GM13977 (cell line): Measurements from ENCODE around the gene OR10R2.

Experiments used
- DNase-seq: peaks from one replicate; pipeline ENCODE4 v3.0.0; 2012; ENCODE audit warnings: low spot score
- in situ Hi-C: fragments of 300-500 bp; cut with MboI; formaldehyde crosslinking; loops from one replicate; pipeline ENCODE4 v1.12.0; 2022; ENCODE audit warnings: low sequenced_read_pairs, low pct_unique_long_range_greater_than_20kb, mixed read lengths, inconsistent platforms; ENCODE audit not compliant: unreplicated experiment
- TF ChIP-seq, protein P1 (sequence below): IDR thresholded peaks from 2 replicates; pipeline ENCODE4 v1.5.1; 2012; ENCODE audit warnings: mild to moderate bottlenecking, control low read depth; ENCODE audit not compliant: insufficient read depth; ENCODE audit errors: extremely low read depth, missing control alignments

The OR10R2 gene

DNA sequence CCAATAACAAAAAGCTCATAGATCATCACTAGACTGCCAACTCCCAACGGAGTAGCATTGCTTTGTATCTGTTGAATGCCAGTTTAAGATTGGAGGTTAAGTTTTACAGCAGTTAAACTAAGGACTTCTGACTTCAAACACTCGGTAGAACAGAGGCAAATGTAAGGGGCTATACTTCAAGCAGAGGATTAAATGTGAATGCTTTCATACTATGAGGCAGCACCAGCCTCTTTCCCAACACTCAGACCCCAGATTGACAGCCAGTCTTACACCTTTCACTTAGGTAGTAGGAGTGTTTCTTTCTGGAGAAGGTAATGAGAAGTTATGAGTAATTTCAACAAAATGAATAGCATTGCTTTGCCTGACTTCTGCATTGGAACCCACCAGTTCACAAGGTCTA, 22.8 kb downstream of the OR10R2 start:
- TF ChIP-seq, protein P1, sequence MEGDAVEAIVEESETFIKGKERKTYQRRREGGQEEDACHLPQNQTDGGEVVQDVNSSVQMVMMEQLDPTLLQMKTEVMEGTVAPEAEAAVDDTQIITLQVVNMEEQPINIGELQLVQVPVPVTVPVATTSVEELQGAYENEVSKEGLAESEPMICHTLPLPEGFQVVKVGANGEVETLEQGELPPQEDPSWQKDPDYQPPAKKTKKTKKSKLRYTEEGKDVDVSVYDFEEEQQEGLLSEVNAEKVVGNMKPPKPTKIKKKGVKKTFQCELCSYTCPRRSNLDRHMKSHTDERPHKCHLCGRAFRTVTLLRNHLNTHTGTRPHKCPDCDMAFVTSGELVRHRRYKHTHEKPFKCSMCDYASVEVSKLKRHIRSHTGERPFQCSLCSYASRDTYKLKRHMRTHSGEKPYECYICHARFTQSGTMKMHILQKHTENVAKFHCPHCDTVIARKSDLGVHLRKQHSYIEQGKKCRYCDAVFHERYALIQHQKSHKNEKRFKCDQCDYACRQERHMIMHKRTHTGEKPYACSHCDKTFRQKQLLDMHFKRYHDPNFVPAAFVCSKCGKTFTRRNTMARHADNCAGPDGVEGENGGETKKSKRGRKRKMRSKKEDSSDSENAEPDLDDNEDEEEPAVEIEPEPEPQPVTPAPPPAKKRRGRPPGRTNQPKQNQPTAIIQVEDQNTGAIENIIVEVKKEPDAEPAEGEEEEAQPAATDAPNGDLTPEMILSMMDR: no peak
- in situ Hi-C loops: loop anchor here (25.0 kb wide), 1 partner anchor 282 kb away; no protein-coding TSS in a partner anchor
- DNase-seq: no peak

DNA sequence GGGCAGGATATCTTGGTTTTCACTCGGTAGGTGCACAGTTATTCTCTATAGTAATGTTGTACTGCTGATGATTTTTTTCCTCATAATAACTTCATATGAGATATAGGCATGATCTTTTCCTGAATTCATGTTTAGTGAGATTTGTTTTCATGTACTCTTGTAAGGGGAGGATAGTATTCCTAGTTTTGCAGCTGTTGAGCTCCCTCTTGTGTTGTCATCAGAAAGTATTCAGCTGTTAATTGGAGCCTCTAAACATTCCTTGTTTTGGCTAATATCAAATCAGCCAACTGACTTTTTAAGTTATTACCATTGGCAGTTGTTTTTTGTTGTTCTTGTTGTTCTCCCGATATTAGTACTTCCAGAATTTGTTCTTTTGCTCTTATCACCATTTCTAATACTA, 24.4 kb downstream of the OR10R2 start:
- peak; percentile 7 for DNase-seq
- TF ChIP-seq, protein P1: peak; percentile 46
- in situ Hi-C loops: loop anchor here (25.0 kb wide), 1 partner anchor 284 kb away; no protein-coding TSS in a partner anchor

DNA sequence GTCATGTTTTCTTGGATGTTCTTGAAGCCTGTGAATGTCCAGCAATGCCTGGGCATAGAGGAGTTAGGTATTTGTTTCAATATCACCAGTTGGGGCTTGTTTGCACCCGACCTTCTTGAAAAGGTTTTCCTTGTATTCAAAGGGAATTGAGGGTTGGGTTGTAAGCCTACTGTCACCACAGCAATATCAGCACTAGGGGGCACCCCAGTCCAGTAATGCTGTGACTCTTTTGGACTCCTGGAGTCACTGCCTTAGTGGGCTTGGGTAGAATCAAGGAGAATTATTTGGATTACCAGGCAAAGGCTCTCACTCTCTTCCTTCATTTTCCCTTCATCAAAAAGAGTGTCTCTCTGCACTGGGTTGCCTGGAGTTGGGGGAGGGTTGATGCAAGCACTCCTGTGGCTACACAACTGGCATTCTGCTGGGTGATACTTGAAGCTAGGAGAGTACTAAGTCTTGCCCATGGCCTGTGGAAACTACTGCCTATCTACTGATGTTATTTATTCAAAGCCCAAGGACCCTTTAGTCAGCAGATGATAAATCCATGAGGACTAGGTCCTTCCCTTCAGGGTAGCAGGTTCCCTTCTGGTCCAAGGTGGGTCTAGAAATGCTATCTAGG, 34.5 kb downstream of the OR10R2 start:
- TF ChIP-seq, protein P1: peak; percentile 76
- DNase-seq: peak; percentile 11
- in situ Hi-C loops: loop anchor here (25.0 kb wide), 2 partner anchors 481 to 581 kb away; partner anchors contain the start of gene AIM2

DNA sequence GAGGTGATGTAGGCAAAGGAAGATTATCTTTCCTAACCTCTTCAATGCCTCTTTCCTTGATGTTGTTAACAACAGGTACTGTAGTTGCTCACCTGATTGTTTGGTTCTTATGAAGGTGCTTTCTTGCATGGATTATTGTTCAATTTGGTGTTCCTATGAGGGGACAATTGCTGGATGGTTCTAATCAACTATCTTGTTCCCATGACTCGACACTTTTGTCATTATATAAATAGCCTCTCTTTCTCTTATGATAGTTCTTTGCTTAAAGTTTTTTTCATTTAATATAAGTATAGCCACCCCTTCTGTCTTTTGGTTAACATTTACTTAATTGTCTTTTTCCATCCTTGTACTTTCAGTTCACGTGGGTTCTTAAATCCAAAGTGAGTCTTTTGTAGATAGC, 35.5 kb downstream of the OR10R2 start:
- in situ Hi-C loops: loop anchor here (25.0 kb wide), 2 partner anchors 480 to 580 kb away; partner anchors contain the start of gene AIM2
- TF ChIP-seq, protein P1: no peak
- no peak for DNase-seq

DNA sequence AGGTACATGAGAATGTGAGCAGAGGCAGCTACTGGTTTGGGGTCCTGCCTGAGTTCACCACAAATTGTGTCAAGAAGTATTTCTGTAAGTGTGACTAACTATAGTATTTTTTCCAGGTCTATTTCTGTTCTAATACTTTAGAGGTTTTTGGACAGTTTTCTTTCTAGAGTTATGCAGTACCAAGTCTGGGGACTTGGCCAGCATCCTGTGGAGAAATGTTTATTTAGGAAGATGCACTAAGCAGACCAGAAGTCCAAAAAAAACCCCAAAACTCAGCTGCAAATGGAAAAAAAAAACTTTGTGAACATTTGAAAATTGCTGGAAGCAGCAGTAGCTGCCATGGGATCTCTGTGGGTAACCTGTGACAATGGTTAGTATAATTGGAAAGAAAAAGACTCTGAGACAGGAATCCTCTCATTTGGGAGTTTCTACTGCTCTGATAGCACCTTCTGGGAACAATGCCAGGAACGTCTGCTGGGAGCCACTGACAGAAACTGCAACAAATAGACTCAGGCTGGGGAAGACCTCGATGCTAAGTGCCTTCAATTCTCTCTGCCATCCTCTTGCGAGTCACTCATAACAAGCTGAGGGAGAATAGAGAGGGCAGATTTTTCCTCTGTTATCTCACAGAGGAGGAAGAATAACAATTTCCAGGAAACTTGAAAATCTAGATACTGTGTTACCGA, 37.6 kb downstream of the OR10R2 start:
- in situ Hi-C loops: loop anchor here (25.0 kb wide), 2 partner anchors 478 to 578 kb away; partner anchors contain the start of gene AIM2
- DNase-seq: no peak
- TF ChIP-seq, protein P1: no peak

DNA sequence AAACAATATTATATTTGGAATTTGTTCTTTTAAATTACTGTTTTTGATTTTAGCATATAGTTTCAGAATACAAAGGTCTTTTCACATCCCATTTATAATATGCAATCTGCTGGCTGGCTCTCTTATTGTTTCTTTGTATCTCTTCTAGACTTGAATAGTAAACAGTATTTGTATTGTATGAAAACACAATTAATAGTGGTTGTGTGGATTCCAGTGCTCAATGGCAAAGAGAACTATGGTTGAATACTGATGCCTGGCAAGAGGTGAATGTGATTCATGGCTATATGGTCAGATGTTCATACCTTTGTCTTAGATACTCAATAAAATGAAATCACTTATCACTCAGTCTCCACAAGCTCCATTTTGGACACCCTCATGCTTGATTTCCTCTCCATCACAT, 44.9 kb downstream of the OR10R2 start:
- DNase-seq: no peak
- TF ChIP-seq, protein P1: no peak
- in situ Hi-C loops: loop anchor here (25.0 kb wide), 2 partner anchors 470 to 570 kb away; partner anchors contain the start of gene AIM2
